NCI-H524 (cell line): Measurements from ENCODE around the gene HRC.
A peak's percentile ranks its signal among the peaks of the same experiment; 100 is the strongest.
"Not testable (repeated sequence)": the region's sequence is repeated elsewhere in the genome, so short reads cannot be mapped to it uniquely, and the experiment has no call there.

Experiments used
- DNase-seq, 2 experiments: peaks; one replicate each; lab custom pipeline; 2025; lab: John Stamatoyannopoulos, UW

HRC gene

GRCh38 chr19:49160450-49161189 lies 5.4 kb upstream of the HRC start:
- DNase-seq = no peak

GRCh38 chr19:49157445-49158224 lies 2.4 kb upstream of the HRC start, which contains the start of gene TRPM4:
Gene TRPM4, plus strand, starts transcription at chr19:49157792. Its CDS starts 75 bp downstream, at chr19:49157867.
- peak; percentile 74 to 77 for DNase-seq

- DNase-seq = peak in 1 of 2 experiments; percentile 72
These were observed 687 bp upstream of the HRC start for GRCh38 chr19:49155820-49156346.

GRCh38 chr19:49154279-49154678 lies 917 bp downstream of the HRC start:
- DNase-seq = no peak

- no peak for DNase-seq
These were observed 1.9 kb downstream of the HRC start for GRCh38 chr19:49153167-49153809.

- DNase-seq = no peak
These were observed 3.1 kb downstream of the HRC start for GRCh38 chr19:49152119-49152550.

GRCh38 chr19:49151267-49152118 lies 3.7 kb downstream of the HRC start:
- peak in 1 of 2 experiments; percentile 56 for DNase-seq

- no peak for DNase-seq
These were observed 4.3 kb downstream of the HRC start for GRCh38 chr19:49150944-49151243.

- DNase-seq = peak; percentile 90 to 92
These were observed 4.9 kb downstream of the HRC start for GRCh38 chr19:49150106-49150943.

- DNase-seq = peak; percentile 83 to 91
These were observed 5.5 kb downstream of the HRC start for GRCh38 chr19:49149652-49150105.

GRCh38 chr19:49148784-49149651 lies 6.2 kb downstream of the HRC start:
- peak; percentile 97 to 98 for DNase-seq

GRCh38 chr19:49148044-49148682 lies 7.0 kb downstream of the HRC start:
- DNase-seq = no peak

GRCh38 chr19:49146408-49146770 lies 8.8 kb downstream of the HRC start:
- not testable (repeated sequence) for DNase-seq

GRCh38 chr19:49145573-49146407 lies 9.4 kb downstream of the HRC start:
- DNase-seq = peak in 1 of 2 experiments; percentile 63

- DNase-seq = peak; percentile 93 to 96
These were observed 12.3 kb downstream of the HRC start for GRCh38 chr19:49142866-49143335.

GRCh38 chr19:49141352-49141751 lies 13.8 kb downstream of the HRC start:
- no peak for DNase-seq

- DNase-seq = no peak
These were observed 14.2 kb downstream of the HRC start for GRCh38 chr19:49140951-49141350.

GRCh38 chr19:49136771-49137171 lies 18.4 kb downstream of the HRC start:
- DNase-seq = no peak
